HepG2 (cell line): ENCODE measurements around the gene NMT2. TPM values are rescaled to one million over a fixed set of nuclear protein-coding genes. Genes with fewer than 3 reads are reported as not detected.

ENCODE experiments used
- ATF7-NPFF ChIP-seq: sonication (generic); formaldehyde crosslinking; IDR thresholded peaks from 2 replicates; pipeline ENCODE4 v1.8.1; 2023; ENCODE audit warnings: mild to moderate bottlenecking, low read depth, missing genetic modification reagents, moderate library complexity
- HOXA3 ChIP-seq: sonication (generic); formaldehyde crosslinking; IDR thresholded peaks from 2 replicates; pipeline ENCODE4 v1.5.0; 2020; ENCODE audit warnings: missing genetic modification reagents
- HOXD1 ChIP-seq: sonication (generic); formaldehyde crosslinking; IDR thresholded peaks from 2 replicates; pipeline ENCODE4 v1.5.0; 2020; ENCODE audit warnings: missing genetic modification reagents
- MXD3 ChIP-seq: IDR thresholded peaks from 2 replicates; pipeline ENCODE4 v1.6.1; 2016; ENCODE audit warnings: mild to moderate bottlenecking, missing biosample characterization, missing genetic modification reagents
- PATZ1 ChIP-seq: sonication (generic); formaldehyde crosslinking; IDR thresholded peaks from 2 replicates; pipeline ENCODE4 v1.4.0; 2020; ENCODE audit warnings: missing genetic modification reagents
- SIX4 ChIP-seq: sonication (generic); formaldehyde crosslinking; IDR thresholded peaks from 2 replicates; pipeline ENCODE4 v1.4.0; 2020; ENCODE audit warnings: missing genetic modification reagents
- ZMAT3 ChIP-seq: sonication (generic); formaldehyde crosslinking; conservative IDR thresholded peaks from 2 replicates; pipeline ENCODE4 v1.7.0; 2021; ENCODE audit warnings: missing genetic modification reagents
- ZNF687 ChIP-seq: sonication (generic); formaldehyde crosslinking; IDR thresholded peaks from 2 replicates; pipeline ENCODE4 v1.5.1; 2020; ENCODE audit warnings: mild to moderate bottlenecking, missing genetic modification reagents, moderate library complexity
- ZNF710 ChIP-seq: sonication (generic); formaldehyde crosslinking; IDR thresholded peaks from 2 replicates; pipeline ENCODE4 v1.5.0; 2020; ENCODE audit warnings: mild to moderate bottlenecking, missing genetic modification reagents, borderline replicate concordance
- polyA plus RNA-seq, 8 experiments: library from polyadenylated mRNA; depleted of rRNA in 3 of 8; stranded (reverse) in 7 of 8; unstranded in 1 of 8; fragments of >200 nt; fragmentation: Illumina TruSeq in 4 of 8; extraction: Trizol in 4 of 8; gene quantifications; 2 replicates each; pipeline versions ENCODE4 v1.2.1 to v1.2.3, GENCODE V29; 2011 to 2016; ENCODE audit warnings: low read depth in 4 of 8, missing spikeins in 1 of 8, mixed read lengths in 1 of 8; ENCODE audit not compliant: insufficient read depth in 1 of 8
- total RNA-seq, 5 experiments: library from RNA; depleted of rRNA; stranded (reverse); fragments of >200 nt; fragmentation: Illumina TruSeq; extraction: Trizol; gene quantifications; 2 replicates each; pipeline ENCODE4 v1.2.3, GENCODE V29; 2016; ENCODE audit warnings: low read depth in 1 of 5
- TF ChIP-seq, protein P1 (sequence below): IDR thresholded peaks from 2 replicates; pipeline ENCODE4 v1.6.1; 2016; ENCODE audit warnings: missing compliant biosample characterization, missing genetic modification reagents, borderline replicate concordance
- TF ChIP-seq, protein P2 (sequence below): sonication (generic); formaldehyde crosslinking; IDR thresholded peaks from 2 replicates; pipeline ENCODE4 v1.4.0; 2020; ENCODE audit warnings: missing genetic modification reagents

The NMT2 gene
- total and polyA plus RNA-seq, 2 of the 13 experiments (the other 11 are each of a cell fraction or from before 2014, with no cell fraction given) = 10.1 to 23.8 TPM

GRCh38 chr10:15088428-15089261 is 79.8 kb downstream of the NMT2 start, which contains the start of gene ACBD7 (continued):
- TF ChIP-seq PATZ1 (CRISPR knock-in tag) = peak; percentile 67
- TF ChIP-seq ATF7-NPFF = peak; percentile 83
- TF ChIP-seq HOXD1 (CRISPR knock-in tag) = 0 out of 2 replicates have a peak, but pooled peaks have one; percentile 26
- TF ChIP-seq, protein P1, sequence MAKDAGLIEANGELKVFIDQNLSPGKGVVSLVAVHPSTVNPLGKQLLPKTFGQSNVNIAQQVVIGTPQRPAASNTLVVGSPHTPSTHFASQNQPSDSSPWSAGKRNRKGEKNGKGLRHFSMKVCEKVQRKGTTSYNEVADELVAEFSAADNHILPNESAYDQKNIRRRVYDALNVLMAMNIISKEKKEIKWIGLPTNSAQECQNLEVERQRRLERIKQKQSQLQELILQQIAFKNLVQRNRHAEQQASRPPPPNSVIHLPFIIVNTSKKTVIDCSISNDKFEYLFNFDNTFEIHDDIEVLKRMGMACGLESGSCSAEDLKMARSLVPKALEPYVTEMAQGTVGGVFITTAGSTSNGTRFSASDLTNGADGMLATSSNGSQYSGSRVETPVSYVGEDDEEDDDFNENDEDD (CRISPR knock-in tag) = peak; percentile 95
- TF ChIP-seq, protein P2, sequence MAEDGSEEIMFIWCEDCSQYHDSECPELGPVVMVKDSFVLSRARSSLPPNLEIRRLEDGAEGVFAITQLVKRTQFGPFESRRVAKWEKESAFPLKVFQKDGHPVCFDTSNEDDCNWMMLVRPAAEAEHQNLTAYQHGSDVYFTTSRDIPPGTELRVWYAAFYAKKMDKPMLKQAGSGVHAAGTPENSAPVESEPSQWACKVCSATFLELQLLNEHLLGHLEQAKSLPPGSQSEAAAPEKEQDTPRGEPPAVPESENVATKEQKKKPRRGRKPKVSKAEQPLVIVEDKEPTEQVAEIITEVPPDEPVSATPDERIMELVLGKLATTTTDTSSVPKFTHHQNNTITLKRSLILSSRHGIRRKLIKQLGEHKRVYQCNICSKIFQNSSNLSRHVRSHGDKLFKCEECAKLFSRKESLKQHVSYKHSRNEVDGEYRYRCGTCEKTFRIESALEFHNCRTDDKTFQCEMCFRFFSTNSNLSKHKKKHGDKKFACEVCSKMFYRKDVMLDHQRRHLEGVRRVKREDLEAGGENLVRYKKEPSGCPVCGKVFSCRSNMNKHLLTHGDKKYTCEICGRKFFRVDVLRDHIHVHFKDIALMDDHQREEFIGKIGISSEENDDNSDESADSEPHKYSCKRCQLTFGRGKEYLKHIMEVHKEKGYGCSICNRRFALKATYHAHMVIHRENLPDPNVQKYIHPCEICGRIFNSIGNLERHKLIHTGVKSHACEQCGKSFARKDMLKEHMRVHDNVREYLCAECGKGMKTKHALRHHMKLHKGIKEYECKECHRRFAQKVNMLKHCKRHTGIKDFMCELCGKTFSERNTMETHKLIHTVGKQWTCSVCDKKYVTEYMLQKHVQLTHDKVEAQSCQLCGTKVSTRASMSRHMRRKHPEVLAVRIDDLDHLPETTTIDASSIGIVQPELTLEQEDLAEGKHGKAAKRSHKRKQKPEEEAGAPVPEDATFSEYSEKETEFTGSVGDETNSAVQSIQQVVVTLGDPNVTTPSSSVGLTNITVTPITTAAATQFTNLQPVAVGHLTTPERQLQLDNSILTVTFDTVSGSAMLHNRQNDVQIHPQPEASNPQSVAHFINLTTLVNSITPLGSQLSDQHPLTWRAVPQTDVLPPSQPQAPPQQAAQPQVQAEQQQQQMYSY (CRISPR knock-in tag) = peak; percentile 89
- peak; percentile 58; the same call in 1 of the 2 replicates for TF ChIP-seq ZNF710 (CRISPR knock-in tag)
- TF ChIP-seq HOXA3 (CRISPR knock-in tag) = peak; percentile 58; the same call in 1 of the 2 replicates
- TF ChIP-seq SIX4 (CRISPR knock-in tag) = no peak
- TF ChIP-seq ZMAT3 (CRISPR knock-in tag) = 0 out of 2 replicates have a peak, but pooled peaks have one; percentile 51
- TF ChIP-seq ZNF687 (CRISPR knock-in tag) = peak; percentile 81
- peak; percentile 44; the same call in 1 of the 2 replicates for TF ChIP-seq MXD3 (CRISPR knock-in tag)
